OCI-LY3 (cell line): ENCODE data around the gene ARHGAP4.

Experiments
- EZH2phosphoT487 ChIP-seq: fragments of 200-600 bp; shearing (Covaris generic); IDR thresholded peaks from 2 replicates; pipeline ENCODE4 v1.6.1; 2018; ENCODE audit warnings: antibody characterized with exemption, mixed run types, low read depth
- TF ChIP-seq, protein P1 (sequence below): fragments of 200-600, 300-600 bp; sonication (generic); IDR thresholded peaks from 2 replicates; pipeline ENCODE4 v1.5.1; 2014; ENCODE audit warnings: antibody characterized with exemption, low read length, low read depth

DNA sequence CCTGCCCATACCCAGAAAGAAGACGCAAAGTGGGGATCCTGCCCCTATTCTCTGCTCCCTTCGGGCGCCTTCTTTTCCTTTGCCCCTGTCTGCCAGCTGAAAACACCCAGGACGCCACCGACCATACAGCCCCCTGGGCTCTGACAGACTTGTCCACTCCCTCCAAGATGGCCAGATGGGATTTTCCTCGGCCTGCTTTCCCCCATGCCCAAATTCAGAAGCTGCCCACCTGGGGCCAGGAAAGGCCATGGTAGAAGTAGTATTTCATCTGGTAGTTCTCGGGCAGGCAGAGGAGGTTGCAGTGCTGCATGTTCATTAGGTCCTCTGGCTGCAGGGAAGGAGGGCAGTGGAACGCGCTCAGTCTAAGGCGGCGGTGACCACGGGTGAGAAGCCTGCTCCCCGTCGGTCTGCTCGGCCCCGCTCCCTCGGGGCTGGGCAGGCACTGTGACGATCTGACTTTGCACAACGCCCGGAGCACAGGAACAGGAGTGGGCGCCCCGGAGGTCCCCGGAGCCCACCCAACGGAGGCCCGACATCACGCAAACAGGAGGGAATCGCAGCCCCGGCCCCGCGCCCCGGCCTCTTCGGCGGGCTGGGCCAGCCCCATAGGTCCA is 8.2 kb upstream of the ARHGAP4 start:
- TF ChIP-seq, protein P1, sequence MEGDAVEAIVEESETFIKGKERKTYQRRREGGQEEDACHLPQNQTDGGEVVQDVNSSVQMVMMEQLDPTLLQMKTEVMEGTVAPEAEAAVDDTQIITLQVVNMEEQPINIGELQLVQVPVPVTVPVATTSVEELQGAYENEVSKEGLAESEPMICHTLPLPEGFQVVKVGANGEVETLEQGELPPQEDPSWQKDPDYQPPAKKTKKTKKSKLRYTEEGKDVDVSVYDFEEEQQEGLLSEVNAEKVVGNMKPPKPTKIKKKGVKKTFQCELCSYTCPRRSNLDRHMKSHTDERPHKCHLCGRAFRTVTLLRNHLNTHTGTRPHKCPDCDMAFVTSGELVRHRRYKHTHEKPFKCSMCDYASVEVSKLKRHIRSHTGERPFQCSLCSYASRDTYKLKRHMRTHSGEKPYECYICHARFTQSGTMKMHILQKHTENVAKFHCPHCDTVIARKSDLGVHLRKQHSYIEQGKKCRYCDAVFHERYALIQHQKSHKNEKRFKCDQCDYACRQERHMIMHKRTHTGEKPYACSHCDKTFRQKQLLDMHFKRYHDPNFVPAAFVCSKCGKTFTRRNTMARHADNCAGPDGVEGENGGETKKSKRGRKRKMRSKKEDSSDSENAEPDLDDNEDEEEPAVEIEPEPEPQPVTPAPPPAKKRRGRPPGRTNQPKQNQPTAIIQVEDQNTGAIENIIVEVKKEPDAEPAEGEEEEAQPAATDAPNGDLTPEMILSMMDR = no peak
- no peak for TF ChIP-seq EZH2phosphoT487
